ENCODE results near the gene ZMIZ1.

Gene ZMIZ1

GRCh38 chr10:79349072-79349491, 280.3 kb downstream of the ZMIZ1 start:
- DNase-seq: no peak

GRCh38 chr10:79349766-79350406, 281.1 kb downstream of the ZMIZ1 start:
- no peak for DNase-seq

DNA sequence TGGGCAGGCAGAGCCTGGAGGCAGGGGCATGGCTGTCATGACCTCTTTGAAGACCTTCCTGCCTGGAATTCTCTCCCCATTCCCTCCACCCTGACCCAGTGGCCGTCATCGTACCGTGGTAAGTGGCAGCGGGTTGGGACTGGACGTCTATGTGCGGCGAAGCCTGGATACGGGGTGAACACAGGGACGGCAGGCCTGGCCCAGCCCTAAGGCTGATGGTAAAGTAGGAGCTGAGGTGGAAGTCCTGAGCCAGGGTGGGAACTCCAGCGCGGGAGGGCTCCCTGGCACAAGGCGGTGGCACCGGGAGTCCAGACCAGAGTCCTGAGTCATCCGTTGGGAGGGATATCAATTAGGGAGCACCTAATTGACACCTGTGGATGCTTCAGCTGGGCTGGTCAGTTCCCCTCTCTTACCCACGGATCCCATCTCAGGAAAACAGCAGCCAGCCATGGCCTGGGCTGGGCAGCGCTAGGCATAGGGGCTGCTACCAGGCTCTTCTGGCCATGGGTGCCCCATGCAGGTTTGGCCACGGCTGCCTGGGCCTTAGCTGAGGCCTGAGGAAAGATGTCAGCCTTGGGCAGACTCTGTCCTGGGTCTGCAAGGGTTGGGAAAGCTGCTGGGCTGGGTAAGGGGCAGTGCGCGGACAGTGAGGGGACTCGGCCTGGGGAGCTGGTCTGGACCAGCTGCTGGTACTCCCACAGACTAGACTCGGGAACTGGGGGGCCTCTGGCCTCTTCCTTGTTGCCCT, 281.8 kb downstream of the ZMIZ1 start:
- DNase-seq: no peak

- DNase-seq: no peak
Measured at GRCh38 chr10:79351332-79351731, 282.6 kb downstream of the ZMIZ1 start.

DNA sequence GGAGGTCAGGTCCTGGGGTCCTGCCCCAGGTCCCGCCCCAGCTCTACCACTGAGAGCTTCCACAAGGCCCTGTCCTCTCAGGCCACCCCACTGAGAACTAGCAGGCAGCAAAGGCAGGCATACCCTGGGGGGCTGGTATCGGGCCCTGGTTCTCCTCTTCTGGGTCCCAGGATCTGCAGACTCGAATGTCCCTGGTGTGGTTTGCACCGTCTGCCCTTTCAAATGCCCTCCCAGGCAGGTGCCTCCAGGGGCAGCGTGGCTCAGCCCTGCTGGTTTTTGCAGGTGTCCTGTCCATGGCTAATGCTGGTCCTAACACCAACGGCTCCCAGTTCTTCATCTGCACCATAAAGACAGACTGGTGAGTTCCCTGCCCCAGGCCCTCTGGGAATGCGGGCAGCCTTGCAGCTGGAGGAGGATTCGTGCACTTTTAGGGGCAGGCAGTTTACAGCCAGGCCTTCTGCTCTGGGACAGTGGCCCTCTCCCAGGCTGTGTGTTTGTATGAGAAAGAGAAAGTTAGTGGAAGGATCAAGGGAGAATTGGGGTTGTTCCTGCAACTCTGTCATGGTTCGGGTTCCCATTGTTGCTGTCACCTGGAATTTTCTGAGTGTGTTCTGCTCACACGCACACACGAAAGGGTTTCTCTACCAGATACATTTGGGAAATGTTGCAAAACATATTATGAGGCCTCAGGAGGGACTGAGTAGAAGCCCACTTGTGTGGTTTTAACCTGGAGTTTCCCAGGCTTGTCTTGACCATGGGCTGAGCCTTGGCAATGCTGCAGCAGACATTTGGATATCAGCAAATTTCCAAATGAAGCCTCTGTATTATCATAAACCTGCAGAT, 283.5 kb downstream of the ZMIZ1 start:
- no peak for DNase-seq

DNA sequence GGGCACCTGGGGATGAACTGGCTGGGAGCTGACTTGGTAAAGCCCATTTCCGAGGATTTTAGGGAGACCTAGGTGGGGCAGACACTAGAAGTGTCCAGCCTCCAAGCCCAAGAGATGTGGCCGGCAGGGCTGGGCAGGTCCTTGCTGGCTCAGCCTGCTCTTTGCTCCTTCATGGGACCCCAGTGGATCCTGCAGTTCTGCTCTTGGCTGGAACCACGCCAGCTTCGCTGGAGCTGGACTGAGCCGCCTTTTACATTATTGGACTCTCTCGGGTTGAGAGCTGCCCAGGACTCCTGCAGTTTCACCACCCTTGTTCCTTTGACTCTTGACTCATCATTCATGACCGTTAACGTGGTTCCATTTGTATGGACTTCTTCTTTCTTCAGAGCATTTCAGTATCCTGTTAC, 284.2 kb downstream of the ZMIZ1 start:
- no peak for DNase-seq

DNA sequence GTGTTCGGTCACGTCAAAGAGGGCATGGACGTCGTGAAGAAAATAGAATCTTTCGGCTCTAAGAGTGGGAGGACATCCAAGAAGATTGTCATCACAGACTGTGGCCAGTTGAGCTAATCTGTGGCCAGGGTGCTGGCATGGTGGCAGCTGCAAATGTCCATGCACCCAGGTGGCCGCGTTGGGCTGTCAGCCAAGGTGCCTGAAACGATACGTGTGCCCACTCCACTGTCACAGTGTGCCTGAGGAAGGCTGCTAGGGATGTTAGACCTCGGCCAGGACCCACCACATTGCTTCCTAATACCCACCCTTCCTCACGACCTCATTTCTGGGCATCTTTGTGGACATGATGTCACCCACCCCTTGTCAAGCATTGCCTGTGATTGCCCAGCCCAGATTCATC, 285.0 kb downstream of the ZMIZ1 start:
- DNase-seq: no peak

GRCh38 chr10:79354141-79354540, 285.4 kb downstream of the ZMIZ1 start:
- DNase-seq: no peak

GRCh38 chr10:79354615-79355014, 285.8 kb downstream of the ZMIZ1 start:
- DNase-seq: no peak

- DNase-seq: no peak
Measured at GRCh38 chr10:79355420-79356017, 286.8 kb downstream of the ZMIZ1 start.

GRCh38 chr10:79356104-79356503, 287.3 kb downstream of the ZMIZ1 start:
- DNase-seq: no peak

DNA sequence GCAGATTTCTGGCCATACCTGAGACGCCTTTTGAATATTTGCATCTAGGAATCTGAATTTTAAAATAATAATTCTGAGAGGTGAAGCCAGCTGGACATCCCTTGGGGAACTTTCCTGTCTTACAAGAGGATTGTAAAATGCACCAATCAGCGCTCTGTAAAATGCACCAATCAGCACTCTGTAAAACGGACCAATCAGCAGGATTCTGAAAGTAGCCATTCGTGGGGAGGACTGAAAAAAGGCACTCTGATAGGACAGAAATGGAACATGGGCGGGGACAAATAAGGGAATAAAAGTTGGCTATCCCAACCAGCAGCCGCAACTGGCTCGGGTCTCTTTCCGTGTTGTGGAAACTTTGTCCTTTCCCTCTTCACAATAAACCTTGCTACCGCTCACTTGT, 288.4 kb downstream of the ZMIZ1 start:
- DNase-seq: no peak

GRCh38 chr10:79358811-79359210, 290.0 kb downstream of the ZMIZ1 start:
- no peak for DNase-seq

- DNase-seq: no peak
Measured at GRCh38 chr10:79359816-79360498, 291.2 kb downstream of the ZMIZ1 start.

GRCh38 chr10:79360499-79361342, 292.0 kb downstream of the ZMIZ1 start:
- DNase-seq: no peak

DNA sequence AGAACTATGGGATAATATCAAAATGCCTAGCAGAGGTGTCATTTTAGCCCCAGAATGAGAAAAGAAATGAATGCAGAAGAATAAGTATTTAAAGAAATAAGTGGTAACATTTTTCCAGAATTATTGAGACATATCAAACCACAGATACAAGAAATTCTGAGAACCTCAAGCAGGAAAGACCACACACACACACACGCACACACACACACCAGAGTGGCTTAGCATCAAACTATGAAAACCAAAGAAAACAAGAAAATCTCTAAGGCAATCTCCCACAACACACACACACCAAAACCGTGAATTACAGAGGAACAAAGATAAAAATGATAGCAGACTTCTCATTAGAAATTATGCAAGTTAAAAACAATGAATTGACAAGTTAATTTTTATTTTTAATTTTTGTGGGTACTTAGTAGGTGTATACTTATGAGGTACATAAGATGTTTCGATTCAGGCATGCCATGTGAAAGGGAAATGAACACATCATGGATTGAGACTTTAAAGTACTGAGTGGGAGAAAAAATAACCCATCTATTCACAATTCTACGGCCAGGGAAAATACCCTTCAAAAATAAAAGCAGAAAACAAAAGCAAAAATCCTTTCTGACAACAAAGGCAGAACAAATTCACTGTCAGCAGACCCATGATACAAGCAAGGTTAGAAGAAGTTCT, 293.1 kb downstream of the ZMIZ1 start:
- DNase-seq: no peak

All from stimulated activated CD4-positive, alpha-beta T cell treated with anti-CD3 and anti-CD28 coated beads, Interleukin-12 subunit alpha, Interleukin-12 subunit beta, amount 100 ng/mL, for 4 hours (primary cell).